Activated CD8-positive, alpha-beta T cell treated with anti-CD3 and anti-CD28 coated beads for 36 hours (primary cell): ENCODE results near the gene ZXDC. TPM values are rescaled to one million over a fixed set of nuclear protein-coding genes. Genes with fewer than 3 reads are reported as not detected.

Experiments used
- ATAC-seq: fragments of 200-7000 bp; cut with Tn5 transposase; one replicate; pipeline ENCODE4 v1.10.0; 2021; ENCODE audit warnings: mild to moderate bottlenecking, moderate library complexity
- CTCF ChIA-PET: fragments of 350-600 bp; sonication (Branson Sonifier 250); formaldehyde crosslinking; loops from one replicate; lab custom pipeline; 2021; ENCODE audit warnings: antibody characterized with exemption; lab: Charles Lee
- POLR2A ChIA-PET: fragments of 350-600 bp; sonication (Branson Sonifier 250); formaldehyde crosslinking; loops from one replicate; lab custom pipeline; 2021; ENCODE audit warnings: antibody characterized with exemption; lab: Charles Lee
- DNase-seq: peaks from one replicate; pipeline ENCODE4 v3.0.0-alpha.2; 2020
- H3K27ac Mint-ChIP-seq: one replicate; pipeline ENCODE4 v1.8.0; 2021; ENCODE audit warnings: mild to moderate bottlenecking, mixed read lengths
- H3K27me3 Mint-ChIP-seq: one replicate; pipeline ENCODE4 v1.8.0; 2021; ENCODE audit warnings: mixed read lengths
- H3K36me3 Mint-ChIP-seq: one replicate; pipeline ENCODE4 v1.8.0; 2021; ENCODE audit warnings: low read depth, mixed read lengths
- H3K4me1 Mint-ChIP-seq: one replicate; pipeline ENCODE4 v1.8.0; 2021; ENCODE audit warnings: low read depth, mixed read lengths
- H3K4me3 Mint-ChIP-seq: one replicate; pipeline ENCODE4 v1.8.0; 2021; ENCODE audit warnings: mild to moderate bottlenecking, moderate library complexity, mixed read lengths
- H3K9me3 Mint-ChIP-seq: one replicate; pipeline ENCODE4 v1.8.0; 2021; ENCODE audit warnings: mixed read lengths
- intact Hi-C: fragments of 100-400 bp; cut with micrococcal nuclease; formaldehyde crosslinking; loops from one replicate; pipeline ENCODE4 v1.10.0; 2022
- total RNA-seq, 2 experiments: library from RNA; stranded (reverse); gene quantifications; one replicate each; pipeline ENCODE4 v1.2.3, GENCODE V29; 2021
- TF ChIP-seq, protein P1 (sequence below): fragments of 200-600 bp; IDR thresholded peaks from one replicate; pipeline ENCODE4 v1.8.0; 2022; ENCODE audit warnings: antibody characterized with exemption, mild to moderate bottlenecking

ZXDC gene
- total RNA-seq, 2 experiments from 2014 or later: 27.8 to 29.8 TPM

DNA sequence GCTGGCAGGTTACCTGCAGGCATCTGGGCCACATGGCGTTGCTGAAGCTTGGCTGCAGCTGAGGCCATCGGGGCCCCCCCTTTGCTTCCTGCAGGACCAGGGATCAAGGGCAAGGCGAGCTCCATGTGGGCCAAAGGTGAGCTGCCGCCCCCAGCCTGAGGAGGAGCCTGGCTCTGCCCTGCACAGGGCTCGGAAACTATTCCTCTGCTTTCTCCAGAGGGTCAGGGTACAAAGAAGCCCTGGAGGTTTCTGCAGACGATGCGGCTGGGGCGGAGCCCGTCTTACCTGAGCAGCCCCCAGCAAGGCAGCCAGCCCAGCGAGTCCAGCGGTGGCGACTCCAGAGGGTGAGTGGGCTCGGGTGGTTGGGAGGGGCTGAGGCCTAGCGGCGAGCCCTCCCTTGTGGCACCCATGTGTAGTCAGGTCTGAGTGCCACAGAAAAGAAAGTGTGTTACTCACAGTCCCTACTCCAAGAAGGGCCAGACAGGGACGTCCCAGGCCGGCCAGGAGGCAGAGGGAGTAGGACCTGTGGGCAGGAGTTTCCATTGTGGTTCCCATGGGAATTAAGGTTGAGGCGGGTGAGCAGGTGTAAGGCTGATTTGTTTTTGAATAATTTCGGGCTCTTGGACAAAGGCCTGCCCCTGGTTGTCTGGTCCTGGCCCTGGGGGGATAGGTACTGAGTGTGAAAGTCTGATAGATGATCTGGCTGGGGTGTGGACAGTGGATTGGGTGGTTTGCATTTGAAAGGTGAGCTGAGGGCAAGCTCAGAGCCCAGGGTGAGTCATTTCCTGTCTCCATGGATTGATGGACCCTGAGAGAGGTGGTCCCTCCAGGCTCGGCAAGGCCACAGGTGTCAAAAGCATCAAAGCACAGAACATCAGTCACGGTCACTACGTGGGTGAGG is 55.6 kb downstream of the ZXDC start:
- intact Hi-C loops: no loop called here
- Mint-ChIP-seq H3K4me3 (no peak overlapping the region), H3K27me3 (peaks cover 2% of the 10 kb centered on the region), H3K36me3 (peaks cover 2% of the 10 kb centered on the region), H3K4me1 (no peaks in the 10 kb centered on the region), H3K27ac (no peak overlapping the region), H3K9me3 (no peaks in the 10 kb centered on the region)
- TF ChIP-seq, protein P1, sequence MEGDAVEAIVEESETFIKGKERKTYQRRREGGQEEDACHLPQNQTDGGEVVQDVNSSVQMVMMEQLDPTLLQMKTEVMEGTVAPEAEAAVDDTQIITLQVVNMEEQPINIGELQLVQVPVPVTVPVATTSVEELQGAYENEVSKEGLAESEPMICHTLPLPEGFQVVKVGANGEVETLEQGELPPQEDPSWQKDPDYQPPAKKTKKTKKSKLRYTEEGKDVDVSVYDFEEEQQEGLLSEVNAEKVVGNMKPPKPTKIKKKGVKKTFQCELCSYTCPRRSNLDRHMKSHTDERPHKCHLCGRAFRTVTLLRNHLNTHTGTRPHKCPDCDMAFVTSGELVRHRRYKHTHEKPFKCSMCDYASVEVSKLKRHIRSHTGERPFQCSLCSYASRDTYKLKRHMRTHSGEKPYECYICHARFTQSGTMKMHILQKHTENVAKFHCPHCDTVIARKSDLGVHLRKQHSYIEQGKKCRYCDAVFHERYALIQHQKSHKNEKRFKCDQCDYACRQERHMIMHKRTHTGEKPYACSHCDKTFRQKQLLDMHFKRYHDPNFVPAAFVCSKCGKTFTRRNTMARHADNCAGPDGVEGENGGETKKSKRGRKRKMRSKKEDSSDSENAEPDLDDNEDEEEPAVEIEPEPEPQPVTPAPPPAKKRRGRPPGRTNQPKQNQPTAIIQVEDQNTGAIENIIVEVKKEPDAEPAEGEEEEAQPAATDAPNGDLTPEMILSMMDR: no peak
- ChIA-PET CTCF (no interaction called here), POLR2A (no interaction called here)
- ATAC-seq (no peak), DNase-seq (no peak)

DNA sequence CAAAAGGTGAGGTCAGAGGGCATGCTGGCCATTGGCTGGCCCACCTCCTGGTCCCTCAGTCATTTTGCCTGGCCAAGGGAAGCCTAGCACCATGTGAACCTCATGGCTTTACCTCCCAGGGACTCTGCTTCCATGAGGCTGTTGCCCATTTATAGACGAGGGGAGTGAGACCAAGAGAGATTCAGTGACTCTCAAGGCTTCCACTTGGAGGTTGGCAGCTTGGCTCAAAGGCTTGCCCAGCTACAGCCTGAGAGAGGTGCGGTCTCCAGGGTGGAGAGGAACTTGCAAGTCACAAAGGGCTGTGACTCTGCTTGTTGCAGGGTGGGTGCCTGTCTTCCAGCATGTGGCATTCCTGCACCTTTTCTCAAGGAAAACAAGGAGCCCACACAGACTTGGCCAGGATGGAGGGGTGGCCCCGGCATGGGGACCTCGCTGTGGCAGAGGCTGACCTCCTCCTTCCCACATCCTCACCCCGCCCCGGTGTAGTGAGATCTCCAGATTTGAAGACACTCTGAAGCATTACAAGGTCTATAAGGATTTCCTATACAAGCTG is 56.5 kb downstream of the ZXDC start:
- Mint-ChIP-seq H3K36me3 (no peaks in the 10 kb centered on the region), H3K27ac (no peak overlapping the region)

DNA sequence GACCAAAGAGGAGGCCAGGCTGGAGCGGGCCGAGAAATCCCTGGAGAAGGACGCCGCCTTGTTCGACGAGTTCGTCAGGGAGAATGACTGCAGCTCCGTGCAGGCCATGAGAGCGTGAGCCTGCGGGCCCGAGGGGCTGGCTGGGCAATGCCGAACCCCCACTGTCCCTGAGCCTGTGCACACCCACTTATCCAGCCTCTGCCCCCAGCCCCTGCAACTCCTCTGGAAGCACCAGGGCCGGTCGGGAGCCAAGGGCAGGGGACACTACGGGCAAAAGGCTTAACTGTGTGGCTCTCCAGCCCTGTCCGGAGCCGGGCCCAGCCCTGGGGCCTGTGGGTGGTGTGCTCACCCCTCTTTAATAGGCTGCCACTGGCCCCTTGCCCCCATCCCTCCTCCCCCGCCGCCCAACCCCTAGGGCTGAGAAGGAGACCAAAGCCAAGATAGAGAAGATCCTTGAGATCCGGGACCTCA is 57.0 kb downstream of the ZXDC start:
- ChIA-PET CTCF (no interaction called here), POLR2A (no interaction called here)
- H3K9me3 Mint-ChIP-seq: no peaks in the 10 kb centered on the region
- no peak overlapping the region for H3K27ac Mint-ChIP-seq
- DNase-seq (no peak), ATAC-seq (no peak)
- H3K4me3 Mint-ChIP-seq: no peak overlapping the region
- H3K27me3 Mint-ChIP-seq: peaks cover 12% of the 10 kb centered on the region
- intact Hi-C loops: no loop called here
- H3K36me3 Mint-ChIP-seq: no peaks in the 10 kb centered on the region
- TF ChIP-seq, protein P1: no peak
- H3K4me1 Mint-ChIP-seq: no peaks in the 10 kb centered on the region

More for the DNA sequence above, 56.5 kb downstream of the ZXDC start:
- H3K27me3 Mint-ChIP-seq: peaks cover 9% of the 10 kb centered on the region
- CTCF ChIA-PET: no interaction called here
- H3K9me3 Mint-ChIP-seq: no peaks in the 10 kb centered on the region
- no peak overlapping the region for H3K4me3 Mint-ChIP-seq
- no peak for DNase-seq
- no peaks in the 10 kb centered on the region for H3K4me1 Mint-ChIP-seq
- intact Hi-C loops: no loop called here
- no peak for ATAC-seq
- POLR2A ChIA-PET: no interaction called here
- TF ChIP-seq, protein P1: no peak

DNA sequence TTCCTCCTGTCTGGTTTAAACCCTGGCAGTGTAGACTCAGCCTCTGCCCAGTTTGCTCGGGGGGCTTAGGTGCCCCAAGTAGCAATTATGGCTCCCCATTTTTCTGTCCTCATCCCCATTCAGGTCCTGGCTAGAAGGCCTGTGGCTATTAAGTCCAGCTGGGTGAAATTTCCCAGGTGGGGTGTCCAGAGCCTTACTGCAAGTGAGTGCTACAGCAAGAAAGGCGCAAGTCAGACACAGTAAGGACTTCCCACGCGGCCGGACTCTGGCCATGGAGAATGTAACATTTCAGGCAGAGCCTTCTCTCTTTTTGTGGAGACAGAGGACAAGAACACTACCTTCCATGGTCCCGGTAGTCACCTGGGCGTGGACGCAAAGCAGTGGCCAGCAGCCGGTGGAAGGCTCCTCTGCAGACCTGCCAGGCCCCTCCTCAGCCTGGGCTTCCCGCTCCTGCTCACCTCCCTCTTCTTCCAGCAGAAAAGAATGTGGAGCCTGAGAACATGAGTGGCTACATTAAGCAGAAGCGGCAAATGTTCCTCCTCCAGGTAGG is 57.6 kb downstream of the ZXDC start:
- POLR2A ChIA-PET: interaction anchor here (1.2 kb wide), 1 partner anchor 11 kb away, joined by 4 read pairs; no protein-coding TSS in a partner anchor

More for the DNA sequence above, 57.6 kb downstream of the ZXDC start:
- ATAC-seq: no peak
- Mint-ChIP-seq H3K9me3 (no peaks in the 10 kb centered on the region), H3K27me3 (peaks cover 12% of the 10 kb centered on the region), H3K4me3 (no peak overlapping the region), H3K4me1 (no peaks in the 10 kb centered on the region), H3K27ac (no peak overlapping the region), H3K36me3 (no peaks in the 10 kb centered on the region)
- CTCF ChIA-PET: no interaction called here
- DNase-seq: no peak
- intact Hi-C loops: no loop called here
- TF ChIP-seq, protein P1: no peak
